IMR-90 (cell line): ENCODE data around the gene CDH9. TPM values are rescaled to one million over a fixed set of nuclear protein-coding genes. Genes with fewer than 3 reads are reported as not detected.

Source experiments
- ATAC-seq: fragments of 200-7000 bp; cut with Tn5 transposase; 2 replicates; pipeline ENCODE4 v1.9.1; 2020; ENCODE audit warnings: low read depth, mild to moderate bottlenecking, moderate library complexity
- BruUV-seq: library from RNA; stranded (reverse); fragments of 400-500 nt; replicated peaks from 2 replicates; lab custom pipeline; 2021; lab: Mats Ljungman, UMichigan
- CTCF ChIA-PET: fragments of 300-600 bp; formaldehyde crosslinking; extraction: SDS; loops from one replicate; lab custom pipeline; 2021; ENCODE audit warnings: antibody characterized with exemption; lab: Yijun Ruan, JAX
- POLR2A ChIA-PET: fragments of 300-600 bp; sonication (Branson Sonifier 250); formaldehyde crosslinking; loops from one replicate; lab custom pipeline; 2022; ENCODE audit warnings: antibody characterized with exemption; ENCODE audit not compliant: unreplicated experiment; lab: Charles Lee
- DNase-seq: peaks from one replicate; pipeline ENCODE4 v3.0.0; 2013
- H2AFZ ChIP-seq: replicated peaks from 2 replicates; pipeline ENCODE3; 2013; ENCODE audit warnings: low read length, mild to moderate bottlenecking; ENCODE audit not compliant: poor library complexity
- H2AK5ac ChIP-seq: 2 replicates; pipeline ENCODE4 v1.6.1; 2013; ENCODE audit warnings: low read depth, low read length, inconsistent platforms
- H2AK9ac ChIP-seq: replicated peaks from 2 replicates; pipeline ENCODE3; 2013; ENCODE audit warnings: mild to moderate bottlenecking, low read depth, low read length, moderate library complexity; ENCODE audit not compliant: poor library complexity
- H2BK120ac ChIP-seq: 2 replicates; pipeline ENCODE4 v1.6.1; 2013; ENCODE audit warnings: low read depth, low read length, inconsistent platforms
- H2BK15ac ChIP-seq: 3 replicates; pipeline ENCODE4 v1.6.1; 2013; ENCODE audit warnings: low read depth, low read length, inconsistent platforms
- H2BK20ac ChIP-seq: 2 replicates; pipeline ENCODE4 v1.6.1; 2013; ENCODE audit warnings: low read depth, mild to moderate bottlenecking, inconsistent platforms, low read length, moderate library complexity
- H2BK5ac ChIP-seq: 2 replicates; pipeline ENCODE4 v1.6.1; 2013; ENCODE audit warnings: mild to moderate bottlenecking, low read depth, low read length, inconsistent platforms; ENCODE audit not compliant: poor library complexity, severe bottlenecking
- H3K14ac ChIP-seq: replicated peaks from 2 replicates; pipeline ENCODE4 v1.6.1; 2013; ENCODE audit warnings: low read depth, low read length, inconsistent platforms
- H3K18ac ChIP-seq: 2 replicates; pipeline ENCODE4 v1.6.1; 2013; ENCODE audit warnings: low read depth, low read length, control low read depth
- H3K23ac ChIP-seq: 2 replicates; pipeline ENCODE4 v1.6.1; 2013; ENCODE audit warnings: low read depth, low read length, inconsistent platforms
- H3K27ac ChIP-seq: 2 replicates; pipeline ENCODE4 v1.5.1; 2013; ENCODE audit warnings: mild to moderate bottlenecking, control low read depth, low read length; ENCODE audit not compliant: insufficient read depth
- H3K27me3 ChIP-seq: 2 replicates; pipeline ENCODE4 v1.6.1; 2013; ENCODE audit warnings: low read length; ENCODE audit not compliant: control insufficient read depth, insufficient read depth
- H3K36me3 ChIP-seq: 2 replicates; pipeline ENCODE4 v1.6.1; 2013; ENCODE audit warnings: low read length, mixed read lengths; ENCODE audit not compliant: control insufficient read depth, insufficient read depth
- H3K4ac ChIP-seq: 2 replicates; pipeline ENCODE4 v1.6.1; 2013; ENCODE audit warnings: low read depth, low read length, inconsistent platforms
- H3K4me1 ChIP-seq: 2 replicates; pipeline ENCODE4 v1.6.1; 2013; ENCODE audit warnings: low read length, mixed read lengths; ENCODE audit not compliant: control insufficient read depth, insufficient read depth
- H3K4me2 ChIP-seq: 2 replicates; pipeline ENCODE4 v1.6.1; 2013; ENCODE audit warnings: low read depth, mild to moderate bottlenecking, control low read depth, low read length, moderate library complexity
- H3K4me3 ChIP-seq: 2 replicates; pipeline ENCODE4 v1.5.1; 2013; ENCODE audit warnings: low read depth, mild to moderate bottlenecking, control low read depth, low read length, moderate library complexity; ENCODE audit not compliant: insufficient read depth
- H3K56ac ChIP-seq: 2 replicates; pipeline ENCODE4 v1.6.1; 2013; ENCODE audit warnings: low read length, inconsistent platforms; ENCODE audit not compliant: insufficient read depth; ENCODE audit errors: extremely low read depth
- H3K79me1 ChIP-seq, 2 experiments: 2 replicates each; pipeline ENCODE4 v1.6.1; 2013; ENCODE audit warnings: low read length in 2 of 2, inconsistent platforms in 1 of 2, low read depth in 1 of 2
- H3K9ac ChIP-seq: 2 replicates; pipeline ENCODE4 v1.6.1; 2013; ENCODE audit warnings: low read depth, low read length, control low read depth
- H3K9me1 ChIP-seq: 2 replicates; pipeline ENCODE4 v1.6.1; 2013; ENCODE audit warnings: low read length, inconsistent platforms; ENCODE audit not compliant: insufficient read depth
- H3K9me3 ChIP-seq: 2 replicates; pipeline ENCODE4 v1.6.1; 2013; ENCODE audit warnings: low read length; ENCODE audit not compliant: control insufficient read depth, insufficient read depth
- H4K20me1 ChIP-seq: 2 replicates; pipeline ENCODE4 v1.6.1; 2013; ENCODE audit warnings: low read length, inconsistent platforms; ENCODE audit not compliant: insufficient read depth
- H4K5ac ChIP-seq: 2 replicates; pipeline ENCODE4 v1.6.1; 2013; ENCODE audit warnings: mild to moderate bottlenecking, low read depth, low read length, control low read depth
- H4K8ac ChIP-seq, 2 experiments: 2 replicates each; pipeline ENCODE4 v1.6.1; 2013; ENCODE audit warnings: low read depth in 2 of 2, low read length in 2 of 2, control low read depth in 1 of 2, inconsistent platforms in 1 of 2
- H4K91ac ChIP-seq: 2 replicates; pipeline ENCODE4 v1.6.1; 2013; ENCODE audit warnings: low read depth, low read length, inconsistent platforms; ENCODE audit not compliant: insufficient read depth
- BHLHE40 ChIP-seq: fragments of 150-350 bp; IDR thresholded peaks from 2 replicates; pipeline ENCODE4 v1.6.1; 2016; ENCODE audit warnings: mild to moderate bottlenecking, low read depth, low read length
- CEBPB ChIP-seq: IDR thresholded peaks from 2 replicates; pipeline ENCODE4 v1.6.1; 2012; ENCODE audit warnings: low read depth, low read length, improper control_type of control experiment
- CHD1 ChIP-seq: IDR thresholded peaks from 2 replicates; pipeline ENCODE4 v1.6.1; 2012; ENCODE audit warnings: low read depth, low read length, improper control_type of control experiment
- MAFK ChIP-seq: IDR thresholded peaks from 2 replicates; pipeline ENCODE4 v1.6.1; 2012; ENCODE audit warnings: low read depth, low read length, improper control_type of control experiment
- MAZ ChIP-seq: IDR thresholded peaks from 2 replicates; pipeline ENCODE4 v1.6.1; 2012; ENCODE audit warnings: low read depth, mild to moderate bottlenecking, low read length, improper control_type of control experiment, moderate library complexity, borderline replicate concordance
- MXI1 ChIP-seq: IDR thresholded peaks from 2 replicates; pipeline ENCODE4 v1.6.1; 2012; ENCODE audit warnings: low read depth, mild to moderate bottlenecking, low read length, moderate library complexity, borderline replicate concordance
- NFE2L2 ChIP-seq: fragments of 150-350 bp; IDR thresholded peaks from 2 replicates; pipeline ENCODE4 v1.6.1; 2016; ENCODE audit warnings: low read depth, mild to moderate bottlenecking, low read length
- POLR2A ChIP-seq: IDR thresholded peaks from 2 replicates; pipeline ENCODE4 v1.6.1; 2012; ENCODE audit warnings: mild to moderate bottlenecking, low read depth, low read length
- RAD21 ChIP-seq: IDR thresholded peaks from 2 replicates; pipeline ENCODE4 v1.6.1; 2012; ENCODE audit warnings: low read length, improper control_type of control experiment
- RCOR1 ChIP-seq: IDR thresholded peaks from 2 replicates; pipeline ENCODE4 v1.6.1; 2012; ENCODE audit warnings: mild to moderate bottlenecking, low read length, improper control_type of control experiment; ENCODE audit not compliant: insufficient replicate concordance
- RFX5 ChIP-seq: IDR thresholded peaks from 2 replicates; pipeline ENCODE4 v1.8.0; 2012; ENCODE audit warnings: low read depth, mild to moderate bottlenecking, low read length, moderate library complexity
- SMC3 ChIP-seq: fragments of 150-350 bp; IDR thresholded peaks from 2 replicates; pipeline ENCODE4 v1.6.1; 2016; ENCODE audit warnings: low read depth, mild to moderate bottlenecking, antibody characterized with exemption, low read length, moderate library complexity
- whole genome bisulfite sequencing, 2 experiments: methylation state at CpG; one replicate each; pipeline versions ENCODE4 v1.1.5 to v1.1.7; 2013; ENCODE audit warnings: missing lambda C conversion rate in 2 of 2; ENCODE audit not compliant: insufficient read length in 1 of 2; ENCODE audit errors: extremely low coverage in 2 of 2; 5-methylcytosine and 5-hydroxymethylcytosine counted together
- dilution Hi-C: fragments of 300-500 bp; cut with HindIII; formaldehyde crosslinking; loops from one replicate; pipeline ENCODE4 v1.14.3; 2018; ENCODE audit warnings: low sequenced_read_pairs; ENCODE audit not compliant: unreplicated experiment
- in situ Hi-C: fragments of 300-500 bp; cut with MboI; formaldehyde crosslinking; loops from 3 replicates; pipeline ENCODE4 v1.14.3; 2019; ENCODE audit warnings: low sequenced_read_pairs, inconsistent platforms, mixed read lengths
- intact Hi-C: fragments of 100-400 bp; cut with micrococcal nuclease; formaldehyde crosslinking; loops from 2 replicates; pipeline ENCODE4 v1.10.0; 2022
- polyA plus RNA-seq, 3 experiments: library from polyadenylated mRNA; depleted of rRNA; stranded (reverse); fragments of >200 nt; gene quantifications; 2 replicates each; pipeline ENCODE4 v1.2.3, GENCODE V29; 2012; ENCODE audit warnings: low replicate concordance in 1 of 3
- total RNA-seq: library from RNA; depleted of rRNA; stranded (reverse); fragments of >200 nt; gene quantifications from 2 replicates; pipeline ENCODE4 v1.2.3, GENCODE V29; 2012
- TF ChIP-seq, protein P1 (sequence below): fragments of 150-350 bp; IDR thresholded peaks from 2 replicates; pipeline ENCODE4 v1.6.1; 2017; ENCODE audit warnings: mild to moderate bottlenecking, antibody characterized with exemption, low read length, low read depth
- TF ChIP-seq, protein P2 (sequence below): conservative IDR thresholded peaks from 2 replicates; pipeline ENCODE4 v1.5.1; 2012; ENCODE audit warnings: mild to moderate bottlenecking, low read depth, low read length, improper control_type of control experiment
- TF ChIP-seq, protein P3 (sequence below): fragments of 150-350 bp; IDR thresholded peaks from 2 replicates; pipeline ENCODE4 v1.6.1; 2016; ENCODE audit warnings: low read depth, mild to moderate bottlenecking, low read length, moderate library complexity, borderline replicate concordance

Gene CDH9
- total and polyA plus RNA-seq, 2 of the 4 experiments (the other 2 are of a cell fraction), result not detected

DNA sequence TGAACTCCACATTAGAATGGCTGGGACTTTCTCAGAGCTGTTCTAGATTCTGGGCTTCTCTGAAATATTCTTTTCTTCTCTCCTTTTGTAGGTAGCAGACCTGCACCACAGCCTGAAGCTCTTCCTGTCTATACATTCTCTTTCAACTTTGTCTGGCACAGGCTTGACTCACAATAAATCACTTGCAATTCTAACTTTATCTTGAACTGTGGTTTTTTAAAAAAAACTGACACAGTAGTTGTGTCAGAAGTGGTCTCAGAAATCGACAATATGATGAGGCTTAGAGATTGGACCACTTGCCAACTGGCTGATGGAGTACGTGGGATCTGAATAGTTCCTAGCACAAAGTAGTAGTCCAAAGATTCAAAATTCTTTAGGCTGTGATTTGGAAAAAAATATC is 24.1 kb upstream of the CDH9 start:
- dilution Hi-C loops (no loop called here), intact Hi-C loops (no loop called here), in situ Hi-C loops (no loop called here)
- no peak overlapping the region for H2AK5ac ChIP-seq
- no peaks in the 10 kb centered on the region for H3K4me1 ChIP-seq
- H2BK5ac ChIP-seq, result no peak overlapping the region
- H4K5ac ChIP-seq, result no peak overlapping the region
- no peak overlapping the region for H2BK120ac ChIP-seq
- BruUV-seq, result no TSS peak
- no peak overlapping the region for H4K8ac ChIP-seq
- DNase-seq (no peak), ATAC-seq (no peak)
- H2AFZ ChIP-seq, result no peak overlapping the region
- CTCF ChIA-PET, result no interaction called here
- H3K4me3 ChIP-seq, result no peak overlapping the region
- POLR2A ChIA-PET, result no interaction called here
- no peak overlapping the region for H2AK9ac ChIP-seq
- no peak overlapping the region for H3K18ac ChIP-seq
- H3K4ac ChIP-seq, result no peak overlapping the region
- no peaks in the 10 kb centered on the region for H3K27me3 ChIP-seq
- no peaks in the 10 kb centered on the region; the same call in 1 of the 2 replicates for H3K9me3 ChIP-seq
- H2BK15ac ChIP-seq, result no peak overlapping the region
- H4K20me1 ChIP-seq, result no peaks in the 10 kb centered on the region
- H2BK20ac ChIP-seq, result no peak overlapping the region
- H3K79me1 ChIP-seq, result no peaks in the 10 kb centered on the region
- H3K56ac ChIP-seq, result no peak overlapping the region
- WGBS, 2 experiments, result 20% methylated on average over 1 of the region's 2 CpGs; no CpG with 5 or more reads in 1 of the 2 experiments
- H3K9me1 ChIP-seq, result no peaks in the 10 kb centered on the region
- no peak overlapping the region for H3K4me2 ChIP-seq
- H3K23ac ChIP-seq, result no peak overlapping the region
- TF ChIP-seq RCOR1, result no peak
- TF ChIP-seq NFE2L2, result no peak
- no peak for TF ChIP-seq BHLHE40
- TF ChIP-seq CHD1, result no peak
- TF ChIP-seq MXI1, result no peak
- TF ChIP-seq, protein P1, sequence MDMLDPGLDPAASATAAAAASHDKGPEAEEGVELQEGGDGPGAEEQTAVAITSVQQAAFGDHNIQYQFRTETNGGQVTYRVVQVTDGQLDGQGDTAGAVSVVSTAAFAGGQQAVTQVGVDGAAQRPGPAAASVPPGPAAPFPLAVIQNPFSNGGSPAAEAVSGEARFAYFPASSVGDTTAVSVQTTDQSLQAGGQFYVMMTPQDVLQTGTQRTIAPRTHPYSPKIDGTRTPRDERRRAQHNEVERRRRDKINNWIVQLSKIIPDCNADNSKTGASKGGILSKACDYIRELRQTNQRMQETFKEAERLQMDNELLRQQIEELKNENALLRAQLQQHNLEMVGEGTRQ, result no peak
- TF ChIP-seq CEBPB, result no peak
- TF ChIP-seq RAD21, result no peak
- no peak for TF ChIP-seq POLR2A
- TF ChIP-seq MAZ, result no peak
- TF ChIP-seq, protein P2, sequence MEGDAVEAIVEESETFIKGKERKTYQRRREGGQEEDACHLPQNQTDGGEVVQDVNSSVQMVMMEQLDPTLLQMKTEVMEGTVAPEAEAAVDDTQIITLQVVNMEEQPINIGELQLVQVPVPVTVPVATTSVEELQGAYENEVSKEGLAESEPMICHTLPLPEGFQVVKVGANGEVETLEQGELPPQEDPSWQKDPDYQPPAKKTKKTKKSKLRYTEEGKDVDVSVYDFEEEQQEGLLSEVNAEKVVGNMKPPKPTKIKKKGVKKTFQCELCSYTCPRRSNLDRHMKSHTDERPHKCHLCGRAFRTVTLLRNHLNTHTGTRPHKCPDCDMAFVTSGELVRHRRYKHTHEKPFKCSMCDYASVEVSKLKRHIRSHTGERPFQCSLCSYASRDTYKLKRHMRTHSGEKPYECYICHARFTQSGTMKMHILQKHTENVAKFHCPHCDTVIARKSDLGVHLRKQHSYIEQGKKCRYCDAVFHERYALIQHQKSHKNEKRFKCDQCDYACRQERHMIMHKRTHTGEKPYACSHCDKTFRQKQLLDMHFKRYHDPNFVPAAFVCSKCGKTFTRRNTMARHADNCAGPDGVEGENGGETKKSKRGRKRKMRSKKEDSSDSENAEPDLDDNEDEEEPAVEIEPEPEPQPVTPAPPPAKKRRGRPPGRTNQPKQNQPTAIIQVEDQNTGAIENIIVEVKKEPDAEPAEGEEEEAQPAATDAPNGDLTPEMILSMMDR, result no peak
- TF ChIP-seq, protein P3, sequence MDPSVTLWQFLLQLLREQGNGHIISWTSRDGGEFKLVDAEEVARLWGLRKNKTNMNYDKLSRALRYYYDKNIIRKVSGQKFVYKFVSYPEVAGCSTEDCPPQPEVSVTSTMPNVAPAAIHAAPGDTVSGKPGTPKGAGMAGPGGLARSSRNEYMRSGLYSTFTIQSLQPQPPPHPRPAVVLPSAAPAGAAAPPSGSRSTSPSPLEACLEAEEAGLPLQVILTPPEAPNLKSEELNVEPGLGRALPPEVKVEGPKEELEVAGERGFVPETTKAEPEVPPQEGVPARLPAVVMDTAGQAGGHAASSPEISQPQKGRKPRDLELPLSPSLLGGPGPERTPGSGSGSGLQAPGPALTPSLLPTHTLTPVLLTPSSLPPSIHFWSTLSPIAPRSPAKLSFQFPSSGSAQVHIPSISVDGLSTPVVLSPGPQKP, result no peak
- no peak for TF ChIP-seq MAFK
- no peak for TF ChIP-seq RFX5
- TF ChIP-seq SMC3, result no peak
- no peak overlapping the region for H3K9ac ChIP-seq
- H3K27ac ChIP-seq, result no peak overlapping the region
- no peak overlapping the region for H3K14ac ChIP-seq
- no peak overlapping the region for H4K91ac ChIP-seq
- H3K36me3 ChIP-seq, result no peaks in the 10 kb centered on the region
